Measurements from ENCODE around the gene ARHGEF11.
A peak's percentile ranks its signal among the peaks of the same experiment; 100 is the strongest.

Gene ARHGEF11

DNA sequence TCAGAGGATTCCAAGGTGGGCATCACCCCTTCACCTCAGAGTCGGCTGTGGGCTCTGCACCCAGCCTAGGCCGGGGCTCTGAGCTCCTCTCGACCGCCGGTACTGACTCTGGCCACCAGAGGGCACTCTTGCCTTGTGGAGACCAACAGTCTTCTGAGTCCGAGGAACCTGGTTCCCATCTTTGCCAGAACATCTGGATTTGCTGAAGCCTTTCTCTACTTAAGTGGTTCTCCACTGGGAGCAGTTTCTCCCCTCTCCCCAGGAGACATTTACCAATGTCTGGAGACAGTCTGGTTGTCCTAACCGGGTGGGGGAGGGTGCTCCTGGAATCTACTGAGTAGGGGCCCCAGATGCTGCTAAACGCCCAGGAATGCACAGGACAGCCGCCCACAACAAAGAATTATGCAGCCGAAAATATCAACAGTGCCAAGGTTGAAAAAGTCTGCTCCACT is 44.7 kb upstream of the ARHGEF11 start:
- H3K4me1 ChIP-seq (ENCODE audit: control extremely low read depth in 1 of 4, control insufficient read depth in 4 of 4, insufficient read depth in 4 of 4, low read length in 3 of 4): no peaks in the 10 kb centered on the region
- POLR2A ChIA-PET: interaction anchor here (1.6 kb wide), 1 partner anchor 65 kb away, joined by 7 read pairs; no protein-coding TSS in a partner anchor

DNA sequence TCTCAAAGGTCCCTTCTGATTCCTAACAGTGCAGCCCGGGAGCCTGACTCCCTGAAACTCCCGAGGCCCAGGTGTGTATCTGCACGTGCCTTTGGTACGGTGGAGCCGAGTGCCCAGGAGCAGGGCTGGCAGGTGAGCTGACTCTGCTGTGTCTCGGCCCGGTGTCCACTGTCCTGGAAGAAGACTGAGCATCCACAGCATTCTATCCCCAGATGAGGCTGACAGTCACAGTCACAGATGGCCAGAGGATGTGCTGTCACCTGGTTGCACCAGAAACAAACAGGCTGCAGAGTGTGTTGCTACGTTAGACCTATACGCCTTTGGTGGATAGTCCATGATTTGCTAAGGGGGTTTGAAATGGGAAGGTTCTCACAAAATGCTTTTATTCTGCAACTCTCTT is 44.2 kb upstream of the ARHGEF11 start:
- WGBS (ENCODE audit: insufficient coverage): 98% methylated on average over 8 of the region's 9 CpGs
- Histone ChIP-seq H3K4me3 (ENCODE audit: control insufficient read depth in 1 of 7, extremely low read depth in 1 of 7, insufficient read depth in 4 of 7, low read depth in 2 of 7, low read length in 6 of 7) (no peak overlapping the region), H3K36me3 (ENCODE audit: control insufficient read depth in 4 of 4, insufficient read depth in 4 of 4, low read length in 3 of 4) (no peaks in the 10 kb centered on the region), H3K9me3 (ENCODE audit: control extremely low read depth in 1 of 5, control insufficient read depth in 4 of 5, insufficient read depth in 2 of 5, low read depth in 1 of 5, low read length in 4 of 5) (no peaks in the 10 kb centered on the region), H3K4me1 (ENCODE audit: control extremely low read depth in 1 of 4, control insufficient read depth in 4 of 4, insufficient read depth in 4 of 4, low read length in 3 of 4) (no peaks in the 10 kb centered on the region), H3K27ac (ENCODE audit: insufficient read depth in 1 of 2, low read depth in 1 of 2, low read length in 2 of 2, poor library complexity in 1 of 2, severe bottlenecking in 2 of 2) (no peak overlapping the region), H3K27me3 (replicated peaks in 2 of 5; ENCODE audit: control insufficient read depth in 4 of 5, insufficient read depth in 5 of 5, low read length in 4 of 5) (no peaks in the 10 kb centered on the region)
- CTCF ChIA-PET: interaction anchor here (0.5 to 8.0 kb wide), 20 partner anchors 9 to 416 kb away, joined by 3 to 246 read pairs (median 7); partner anchors contain the start of gene ETV3L
- no peak for DNase-seq
- POLR2A ChIA-PET: interaction anchor here (1.6 kb wide), 1 partner anchor 66 kb away, joined by 7 read pairs; no protein-coding TSS in a partner anchor

More for the DNA sequence above, 44.7 kb upstream of the ARHGEF11 start:
- Histone ChIP-seq H3K9me3 (ENCODE audit: control extremely low read depth in 1 of 5, control insufficient read depth in 4 of 5, insufficient read depth in 2 of 5, low read depth in 1 of 5, low read length in 4 of 5) (no peaks in the 10 kb centered on the region), H3K27me3 (replicated peaks in 2 of 5; ENCODE audit: control insufficient read depth in 4 of 5, insufficient read depth in 5 of 5, low read length in 4 of 5) (no peaks in the 10 kb centered on the region), H3K27ac (ENCODE audit: insufficient read depth in 1 of 2, low read depth in 1 of 2, low read length in 2 of 2, poor library complexity in 1 of 2, severe bottlenecking in 2 of 2) (no peak overlapping the region), H3K4me3 (ENCODE audit: control insufficient read depth in 1 of 7, extremely low read depth in 1 of 7, insufficient read depth in 4 of 7, low read depth in 2 of 7, low read length in 6 of 7) (no peak overlapping the region), H3K36me3 (ENCODE audit: control insufficient read depth in 4 of 4, insufficient read depth in 4 of 4, low read length in 3 of 4) (no peaks in the 10 kb centered on the region)
- peak; percentile 70 to 80 (median 72) for DNase-seq
- CTCF ChIA-PET: interaction anchor here (0.5 to 8.0 kb wide), 23 partner anchors 9 to 415 kb away, joined by 3 to 246 read pairs (median 6); partner anchors contain the start of gene ETV3L
- 34% methylated on average over 10 of the region's 10 CpGs for whole genome bisulfite sequencing (ENCODE audit: insufficient coverage)

DNA sequence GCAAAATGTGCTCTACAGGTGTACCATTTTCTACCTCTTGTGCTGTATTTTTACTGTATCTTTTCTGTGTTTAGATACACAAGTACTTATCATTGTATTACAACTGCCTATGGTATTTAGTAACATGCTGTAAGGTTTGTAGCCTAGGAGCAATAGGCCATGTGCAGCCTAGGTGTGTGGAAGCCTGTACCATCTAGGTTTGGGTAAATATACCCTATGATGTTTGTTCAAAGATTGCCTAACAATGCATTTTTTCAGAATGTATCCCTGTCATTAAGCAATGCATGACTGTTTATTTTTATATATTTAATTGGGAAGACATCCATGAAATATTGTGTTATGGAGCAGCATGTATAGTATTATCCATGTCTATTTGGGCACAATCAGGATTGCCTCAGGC is 43.1 kb upstream of the ARHGEF11 start:
- H3K4me3 ChIP-seq (ENCODE audit: control insufficient read depth in 1 of 7, extremely low read depth in 1 of 7, insufficient read depth in 4 of 7, low read depth in 2 of 7, low read length in 6 of 7): no peak overlapping the region
- no peaks in the 10 kb centered on the region for H3K36me3 ChIP-seq (ENCODE audit: control insufficient read depth in 4 of 4, insufficient read depth in 4 of 4, low read length in 3 of 4)
- no peak for DNase-seq
- H3K4me1 ChIP-seq (ENCODE audit: control extremely low read depth in 1 of 4, control insufficient read depth in 4 of 4, insufficient read depth in 4 of 4, low read length in 3 of 4): no peaks in the 10 kb centered on the region
- no peak overlapping the region for H3K27ac ChIP-seq (ENCODE audit: insufficient read depth in 1 of 2, low read depth in 1 of 2, low read length in 2 of 2, poor library complexity in 1 of 2, severe bottlenecking in 2 of 2)
- POLR2A ChIA-PET: no interaction called here
- H3K9me3 ChIP-seq (ENCODE audit: control extremely low read depth in 1 of 5, control insufficient read depth in 4 of 5, insufficient read depth in 2 of 5, low read depth in 1 of 5, low read length in 4 of 5): no peaks in the 10 kb centered on the region
- CTCF ChIA-PET: interaction anchor here (1.0 to 8.0 kb wide), 8 partner anchors 8 to 66 kb away, joined by 3 to 246 read pairs (median 4); no protein-coding TSS in a partner anchor
- no peaks in the 10 kb centered on the region for H3K27me3 ChIP-seq (replicated peaks in 2 of 5; ENCODE audit: control insufficient read depth in 4 of 5, insufficient read depth in 5 of 5, low read length in 4 of 5)

DNA sequence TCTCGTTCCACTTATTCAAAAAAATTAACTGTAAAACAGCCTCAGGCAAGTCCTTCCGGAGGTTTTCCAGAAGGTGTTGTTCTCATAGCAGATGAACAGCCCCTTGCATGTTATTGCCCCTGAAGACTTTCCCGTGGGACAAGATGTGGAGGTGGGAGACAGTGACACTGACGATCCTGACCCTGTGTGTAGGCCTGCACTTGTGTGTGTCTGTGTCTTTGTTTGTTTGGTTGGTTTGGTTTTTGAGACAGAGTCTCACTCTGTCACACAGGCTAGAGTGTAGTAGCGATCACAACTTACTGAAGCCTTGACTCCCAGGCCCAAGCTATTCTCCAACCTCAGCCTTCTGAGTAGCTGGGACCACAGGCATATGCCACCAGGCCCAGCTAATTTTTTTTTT is 41.5 kb upstream of the ARHGEF11 start:
- Histone ChIP-seq H3K9me3 (ENCODE audit: control extremely low read depth in 1 of 5, control insufficient read depth in 4 of 5, insufficient read depth in 2 of 5, low read depth in 1 of 5, low read length in 4 of 5) (no peaks in the 10 kb centered on the region), H3K36me3 (ENCODE audit: control insufficient read depth in 4 of 4, insufficient read depth in 4 of 4, low read length in 3 of 4) (no peaks in the 10 kb centered on the region), H3K27ac (ENCODE audit: insufficient read depth in 1 of 2, low read depth in 1 of 2, low read length in 2 of 2, poor library complexity in 1 of 2, severe bottlenecking in 2 of 2) (no peak overlapping the region), H3K4me1 (ENCODE audit: control extremely low read depth in 1 of 4, control insufficient read depth in 4 of 4, insufficient read depth in 4 of 4, low read length in 3 of 4) (no peaks in the 10 kb centered on the region), H3K27me3 (replicated peaks in 2 of 5; ENCODE audit: control insufficient read depth in 4 of 5, insufficient read depth in 5 of 5, low read length in 4 of 5) (no peaks in the 10 kb centered on the region), H3K4me3 (ENCODE audit: control insufficient read depth in 1 of 7, extremely low read depth in 1 of 7, insufficient read depth in 4 of 7, low read depth in 2 of 7, low read length in 6 of 7) (no peak overlapping the region)
- WGBS (ENCODE audit: insufficient coverage): 100% methylated on average over 2 of the region's 5 CpGs
- POLR2A ChIA-PET: no interaction called here
- CTCF ChIA-PET: interaction anchor here (1.2 to 8.0 kb wide), 3 partner anchors 17 to 67 kb away, joined by 4 to 246 read pairs (median 6); no protein-coding TSS in a partner anchor
- no peak for DNase-seq

DNA sequence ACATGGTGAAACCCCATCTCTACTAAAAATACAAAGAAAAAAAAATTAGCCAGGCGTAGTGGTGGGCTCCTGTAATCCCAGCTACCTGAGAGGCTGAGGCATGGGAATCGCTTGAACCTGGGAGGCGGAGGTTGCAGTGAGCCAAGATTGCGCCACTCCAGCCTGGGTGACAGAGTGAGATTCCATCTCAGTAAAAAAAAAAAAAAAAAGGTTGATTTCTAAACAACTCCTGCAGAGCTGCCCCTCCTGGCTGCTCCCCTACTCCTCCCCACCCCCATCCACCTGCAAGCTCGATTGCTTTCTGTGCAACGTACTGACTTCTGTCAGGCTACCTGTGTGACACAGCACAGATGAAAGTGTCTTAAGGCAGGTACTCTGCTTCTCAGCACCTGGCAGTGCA is 40.8 kb upstream of the ARHGEF11 start:
- ChIA-PET POLR2A (no interaction called here), CTCF (interaction anchor here (0.6 to 8.0 kb wide), 3 partner anchors 16 to 376 kb away, joined by 3 to 246 read pairs (median 4); no protein-coding TSS in a partner anchor)
- H3K36me3 ChIP-seq (ENCODE audit: control insufficient read depth in 4 of 4, insufficient read depth in 4 of 4, low read length in 3 of 4): no peaks in the 10 kb centered on the region
- no peaks in the 10 kb centered on the region for H3K4me1 ChIP-seq (ENCODE audit: control extremely low read depth in 1 of 4, control insufficient read depth in 4 of 4, insufficient read depth in 4 of 4, low read length in 3 of 4)
- DNase-seq: no peak
- H3K27ac ChIP-seq (ENCODE audit: insufficient read depth in 1 of 2, low read depth in 1 of 2, low read length in 2 of 2, poor library complexity in 1 of 2, severe bottlenecking in 2 of 2): no peak overlapping the region
- no peaks in the 10 kb centered on the region for H3K27me3 ChIP-seq (replicated peaks in 2 of 5; ENCODE audit: control insufficient read depth in 4 of 5, insufficient read depth in 5 of 5, low read length in 4 of 5)
- H3K9me3 ChIP-seq (ENCODE audit: control extremely low read depth in 1 of 5, control insufficient read depth in 4 of 5, insufficient read depth in 2 of 5, low read depth in 1 of 5, low read length in 4 of 5): no peaks in the 10 kb centered on the region
- no peak overlapping the region for H3K4me3 ChIP-seq (ENCODE audit: control insufficient read depth in 1 of 7, extremely low read depth in 1 of 7, insufficient read depth in 4 of 7, low read depth in 2 of 7, low read length in 6 of 7)
- WGBS (ENCODE audit: insufficient coverage): 95% methylated on average over 4 of the region's 6 CpGs

DNA sequence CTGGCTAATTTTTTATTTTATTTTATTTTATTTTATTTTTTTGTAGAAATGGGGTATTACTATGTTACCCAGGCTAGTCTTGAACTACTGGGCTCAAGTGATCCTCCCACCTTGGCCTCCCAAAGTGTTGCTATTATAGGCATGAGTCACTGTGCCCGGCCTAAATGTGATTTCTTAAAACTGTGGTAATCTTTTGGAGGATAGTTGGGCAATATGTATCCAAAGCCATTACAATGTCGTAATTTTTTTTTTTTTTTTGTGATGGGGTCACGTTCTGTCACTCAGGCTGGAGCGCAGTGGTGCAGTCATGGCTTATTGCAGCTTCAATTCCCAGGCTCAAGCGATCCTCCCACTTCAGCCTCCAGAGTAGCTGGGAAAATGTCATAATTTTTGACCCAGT is 39.9 kb upstream of the ARHGEF11 start:
- WGBS (ENCODE audit: insufficient coverage): 93% methylated on average over 3 of the region's 5 CpGs
- Histone ChIP-seq H3K27me3 (replicated peaks in 2 of 5; ENCODE audit: control insufficient read depth in 4 of 5, insufficient read depth in 5 of 5, low read length in 4 of 5) (no peaks in the 10 kb centered on the region), H3K36me3 (ENCODE audit: control insufficient read depth in 4 of 4, insufficient read depth in 4 of 4, low read length in 3 of 4) (no peaks in the 10 kb centered on the region), H3K4me1 (ENCODE audit: control extremely low read depth in 1 of 4, control insufficient read depth in 4 of 4, insufficient read depth in 4 of 4, low read length in 3 of 4) (no peaks in the 10 kb centered on the region), H3K4me3 (ENCODE audit: control insufficient read depth in 1 of 7, extremely low read depth in 1 of 7, insufficient read depth in 4 of 7, low read depth in 2 of 7, low read length in 6 of 7) (no peak overlapping the region), H3K27ac (ENCODE audit: insufficient read depth in 1 of 2, low read depth in 1 of 2, low read length in 2 of 2, poor library complexity in 1 of 2, severe bottlenecking in 2 of 2) (no peak overlapping the region), H3K9me3 (ENCODE audit: control extremely low read depth in 1 of 5, control insufficient read depth in 4 of 5, insufficient read depth in 2 of 5, low read depth in 1 of 5, low read length in 4 of 5) (no peaks in the 10 kb centered on the region)
- ChIA-PET CTCF (interaction anchor here (0.6 to 8.0 kb wide), 3 partner anchors 69 to 886 kb away, joined by 3 to 246 read pairs (median 3); no protein-coding TSS in a partner anchor), POLR2A (no interaction called here)
- peak in 1 of 3 donors; percentile 22 for DNase-seq

DNA sequence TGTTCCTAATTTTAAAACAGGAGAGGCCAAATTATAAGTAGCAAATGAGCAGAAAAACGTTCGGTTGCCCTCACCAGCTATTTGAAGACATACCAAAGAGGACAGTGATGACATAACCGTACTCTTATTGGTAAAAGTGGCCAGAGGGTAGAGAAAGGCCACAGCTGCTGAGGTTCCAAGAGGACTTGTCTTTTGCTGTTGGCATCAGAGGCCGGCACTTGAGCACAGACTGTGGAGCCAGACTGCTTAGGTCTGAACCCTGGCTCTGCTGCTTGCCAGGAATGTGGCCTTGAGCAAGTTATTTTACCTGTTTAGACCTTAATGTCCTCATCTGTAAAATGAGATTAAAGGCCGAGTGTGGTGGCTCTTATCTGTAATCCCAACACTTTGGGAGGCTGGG is 39.2 kb upstream of the ARHGEF11 start:
- POLR2A ChIA-PET: interaction anchor here (0.6 kb wide), 1 partner anchor 164 kb away, joined by 3 read pairs; no protein-coding TSS in a partner anchor
- CTCF ChIA-PET: interaction anchor here (0.6 to 8.0 kb wide), 4 partner anchors 70 to 887 kb away, joined by 3 to 246 read pairs (median 4); no protein-coding TSS in a partner anchor
- Histone ChIP-seq H3K27me3 (replicated peaks in 2 of 5; ENCODE audit: control insufficient read depth in 4 of 5, insufficient read depth in 5 of 5, low read length in 4 of 5) (no peaks in the 10 kb centered on the region), H3K4me3 (ENCODE audit: control insufficient read depth in 1 of 7, extremely low read depth in 1 of 7, insufficient read depth in 4 of 7, low read depth in 2 of 7, low read length in 6 of 7) (no peak overlapping the region), H3K36me3 (ENCODE audit: control insufficient read depth in 4 of 4, insufficient read depth in 4 of 4, low read length in 3 of 4) (no peaks in the 10 kb centered on the region), H3K27ac (ENCODE audit: insufficient read depth in 1 of 2, low read depth in 1 of 2, low read length in 2 of 2, poor library complexity in 1 of 2, severe bottlenecking in 2 of 2) (no peak overlapping the region), H3K9me3 (ENCODE audit: control extremely low read depth in 1 of 5, control insufficient read depth in 4 of 5, insufficient read depth in 2 of 5, low read depth in 1 of 5, low read length in 4 of 5) (no peaks in the 10 kb centered on the region), H3K4me1 (ENCODE audit: control extremely low read depth in 1 of 4, control insufficient read depth in 4 of 4, insufficient read depth in 4 of 4, low read length in 3 of 4) (no peaks in the 10 kb centered on the region)
- no peak for DNase-seq
- 92% methylated on average over 2 of the region's 5 CpGs for WGBS (ENCODE audit: insufficient coverage)

Measured in common myeloid progenitor, CD34-positive (primary cell).